Keratinocyte (primary cell): Measurements from ENCODE around the gene FAM3B. TPM values are rescaled to one million over a fixed set of nuclear protein-coding genes. Genes with fewer than 3 reads are reported as not detected.
A peak's percentile ranks its signal among the peaks of the same experiment; 100 is the strongest.

Experiments used
- DNase-seq: peaks from one replicate; pipeline ENCODE4 v3.0.0-alpha.2; 2011; ENCODE audit warnings: low read depth, missing footprints, low spot score
- FAIRE-seq: peaks from 2 replicates; lab custom pipeline; 2011; peaks lifted over from hg19 to GRCh38; lab: Jason Lieb, UNC
- H2AFZ ChIP-seq: 2 replicates; pipeline ENCODE4 v1.6.0; 2012; ENCODE audit warnings: low read length, control low read depth, inconsistent platforms; ENCODE audit not compliant: control insufficient read depth
- H3K27ac ChIP-seq: 2 replicates; pipeline ENCODE4 v1.5.1; 2011; ENCODE audit warnings: low read length; ENCODE audit not compliant: control insufficient read depth, insufficient read depth
- H3K27me3 ChIP-seq: 3 replicates; pipeline ENCODE4 v1.6.0; 2011; ENCODE audit warnings: low read length; ENCODE audit not compliant: control insufficient read depth, insufficient read depth; ENCODE audit errors: extremely low read depth
- H3K36me3 ChIP-seq, 2 experiments: 2 replicates in 1 of 2; 3 replicates in 1 of 2; pipeline ENCODE4 v1.5.1; 2011; ENCODE audit warnings: low read length in 2 of 2, mild to moderate bottlenecking in 1 of 2; ENCODE audit not compliant: control insufficient read depth in 2 of 2, insufficient read depth in 2 of 2; ENCODE audit errors: extremely low read depth in 1 of 2
- H3K4me1 ChIP-seq: 3 replicates; pipeline ENCODE4 v1.5.1; 2011; ENCODE audit warnings: low read length; ENCODE audit not compliant: control insufficient read depth, insufficient read depth; ENCODE audit errors: extremely low read depth
- H3K4me2 ChIP-seq: 3 replicates; pipeline ENCODE4 v1.6.0; 2011; ENCODE audit warnings: low read depth, low read length; ENCODE audit not compliant: control insufficient read depth, insufficient read depth; ENCODE audit errors: extremely low read depth
- H3K4me3 ChIP-seq, 3 experiments: fragments of 200-600 bp in 1 of 3; sonication (generic) in 1 of 3; 2 replicates in 2 of 3; 3 replicates in 1 of 3; pipeline ENCODE4 v1.5.1; 2011 to 2016; ENCODE audit warnings: low read length in 3 of 3, mild to moderate bottlenecking in 3 of 3, control low read depth in 2 of 3, inconsistent platforms in 1 of 3, low read depth in 1 of 3, mixed read lengths in 1 of 3, mixed run types in 1 of 3, moderate library complexity in 1 of 3; ENCODE audit not compliant: control insufficient read depth in 2 of 3, insufficient read depth in 2 of 3; ENCODE audit errors: extremely low read depth in 1 of 3
- H3K79me2 ChIP-seq: 2 replicates; pipeline ENCODE4 v1.6.0; 2012; ENCODE audit warnings: low read length; ENCODE audit not compliant: control insufficient read depth, insufficient read depth
- H3K9ac ChIP-seq: 3 replicates; pipeline ENCODE4 v1.6.0; 2011; ENCODE audit warnings: low read length; ENCODE audit not compliant: control insufficient read depth, insufficient read depth; ENCODE audit errors: extremely low read depth
- H3K9me1 ChIP-seq: 3 replicates; pipeline ENCODE4 v1.6.0; 2011; ENCODE audit warnings: low read length; ENCODE audit not compliant: control insufficient read depth, insufficient read depth; ENCODE audit errors: extremely low read depth
- H3K9me3 ChIP-seq: 2 replicates; pipeline ENCODE4 v1.5.1; 2012; ENCODE audit warnings: low read depth, low read length; ENCODE audit not compliant: control insufficient read depth
- H4K20me1 ChIP-seq: 3 replicates; pipeline ENCODE4 v1.6.0; 2011; ENCODE audit warnings: low read length; ENCODE audit not compliant: control insufficient read depth, insufficient read depth; ENCODE audit errors: extremely low read depth
- EZH2 ChIP-seq: IDR thresholded peaks from one replicate; pipeline ENCODE4 v1.6.1; 2012; ENCODE audit warnings: inconsistent platforms, mild to moderate bottlenecking, low read length, moderate library complexity
- dilution Hi-C: fragments of 300-500 bp; cut with MboI; formaldehyde crosslinking; loops from one replicate; pipeline ENCODE4 v1.7.0; 2020; ENCODE audit warnings: low sequenced_read_pairs; ENCODE audit not compliant: extremely low pct_ligation_motif_present
- polyA plus RNA-seq, 5 experiments: library from polyadenylated mRNA; depleted of rRNA in 3 of 5; stranded (reverse) in 3 of 5; stranded (forward) in 1 of 5; unstranded in 1 of 5; fragments of >200 nt; gene quantifications; 1 replicate in 1 of 5; 2 replicates in 3 of 5; 3 replicates in 1 of 5; pipeline versions ENCODE4 v1.2.1 to v1.2.3, GENCODE V29; 2011 to 2012; ENCODE audit warnings: missing spikeins in 2 of 5, low read depth in 1 of 5, low replicate concordance in 1 of 5
- TF ChIP-seq, protein P1 (sequence below), 3 experiments: IDR thresholded peaks in 1 of 3; conservative IDR thresholded peaks in 1 of 3; optimal IDR thresholded peaks in 1 of 3; 2 replicates in 2 of 3; 3 replicates in 1 of 3; pipeline versions ENCODE3 to v1.5.1; 2011; ENCODE audit warnings: low read length in 3 of 3, mild to moderate bottlenecking in 3 of 3, moderate library complexity in 2 of 3, control low read depth in 1 of 3, inconsistent platforms in 1 of 3; ENCODE audit not compliant: insufficient read depth in 2 of 3; ENCODE audit errors: extremely low read depth in 1 of 3

FAM3B gene
- polyA plus RNA-seq, 1 donor (not counting 4 experiments of a cell fraction or from before 2014, with no cell fraction given), result not detected

DNA sequence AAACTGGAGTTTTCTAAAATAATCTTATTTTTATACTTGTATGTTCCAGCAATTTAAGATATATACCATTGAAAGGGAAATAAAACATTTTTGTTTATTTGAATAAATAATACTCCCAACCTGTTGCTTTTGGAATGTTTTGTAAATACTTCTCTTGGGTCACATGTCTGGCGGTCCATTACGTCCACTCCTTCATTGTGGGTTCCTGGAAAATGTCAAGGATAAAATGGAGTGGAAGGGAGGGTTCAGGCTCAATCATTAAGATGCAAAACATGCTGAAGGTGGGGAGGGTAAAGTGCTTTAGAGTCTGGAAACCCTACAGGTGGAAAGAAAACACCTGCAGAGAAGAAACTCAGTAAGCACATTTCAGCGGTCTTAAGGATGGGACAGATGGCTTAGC, 34.2 kb upstream of the FAM3B start:
- Histone ChIP-seq H3K4me2 (no peak overlapping the region), H2AFZ (no peak overlapping the region), H3K9me1 (no peaks in the 10 kb centered on the region), H3K4me1 (no peaks in the 10 kb centered on the region), H3K27me3 (peaks cover 5% of the 10 kb centered on the region), H3K27ac (no peak overlapping the region), H3K36me3 (no peaks in the 10 kb centered on the region), H3K79me2 (no peaks in the 10 kb centered on the region), H3K9me3 (no peaks in the 10 kb centered on the region), H3K9ac (no peak overlapping the region), H4K20me1 (no peaks in the 10 kb centered on the region), H3K4me3 (no peak overlapping the region)
- TF ChIP-seq, protein P1, sequence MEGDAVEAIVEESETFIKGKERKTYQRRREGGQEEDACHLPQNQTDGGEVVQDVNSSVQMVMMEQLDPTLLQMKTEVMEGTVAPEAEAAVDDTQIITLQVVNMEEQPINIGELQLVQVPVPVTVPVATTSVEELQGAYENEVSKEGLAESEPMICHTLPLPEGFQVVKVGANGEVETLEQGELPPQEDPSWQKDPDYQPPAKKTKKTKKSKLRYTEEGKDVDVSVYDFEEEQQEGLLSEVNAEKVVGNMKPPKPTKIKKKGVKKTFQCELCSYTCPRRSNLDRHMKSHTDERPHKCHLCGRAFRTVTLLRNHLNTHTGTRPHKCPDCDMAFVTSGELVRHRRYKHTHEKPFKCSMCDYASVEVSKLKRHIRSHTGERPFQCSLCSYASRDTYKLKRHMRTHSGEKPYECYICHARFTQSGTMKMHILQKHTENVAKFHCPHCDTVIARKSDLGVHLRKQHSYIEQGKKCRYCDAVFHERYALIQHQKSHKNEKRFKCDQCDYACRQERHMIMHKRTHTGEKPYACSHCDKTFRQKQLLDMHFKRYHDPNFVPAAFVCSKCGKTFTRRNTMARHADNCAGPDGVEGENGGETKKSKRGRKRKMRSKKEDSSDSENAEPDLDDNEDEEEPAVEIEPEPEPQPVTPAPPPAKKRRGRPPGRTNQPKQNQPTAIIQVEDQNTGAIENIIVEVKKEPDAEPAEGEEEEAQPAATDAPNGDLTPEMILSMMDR (optimal IDR thresholded peaks at IDR 0.05 in 1 of 3, IDR thresholded peaks at IDR 0.05 in 1 of 3, conservative IDR thresholded peaks at IDR 0.05 in 1 of 3; ENCODE audit: extremely low read depth in 1 of 3, insufficient read depth in 2 of 3, low read length in 3 of 3), result no peak
- TF ChIP-seq EZH2, result no peak
- dilution Hi-C loops, result no loop called here
- FAIRE-seq (no peak), DNase-seq (no peak)

DNA sequence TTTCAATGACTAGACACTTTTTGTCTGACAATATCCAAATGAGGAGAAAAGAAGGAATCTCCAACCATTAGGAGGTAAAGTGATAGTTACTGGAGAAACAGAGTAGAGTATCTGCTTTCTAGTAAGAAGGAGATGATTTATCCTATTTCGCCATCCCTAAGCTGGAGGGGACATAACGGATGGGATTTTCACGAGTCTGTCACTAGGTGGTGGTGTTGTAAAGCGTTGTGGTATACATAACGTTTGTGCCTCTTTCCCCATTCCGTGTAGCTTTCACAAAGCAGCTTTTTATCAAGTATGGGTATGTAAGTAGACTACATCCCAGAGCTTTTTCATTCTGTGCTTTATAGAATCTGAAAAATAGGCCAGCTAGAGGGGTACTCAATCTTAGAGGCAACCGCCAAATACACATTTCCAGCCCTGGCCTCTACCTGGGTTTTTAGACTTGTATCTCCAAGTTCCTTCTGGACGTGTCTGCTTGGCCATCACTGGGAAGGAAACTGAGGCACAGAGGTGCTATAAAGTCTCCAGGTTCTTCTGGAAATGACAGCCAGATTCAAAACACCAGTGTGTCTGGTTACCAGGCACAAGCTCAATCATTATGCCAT, 33.3 kb upstream of the FAM3B start:
- H3K4me3 ChIP-seq, result no peak overlapping the region
- TF ChIP-seq EZH2, result no peak
- TF ChIP-seq, protein P1 (optimal IDR thresholded peaks at IDR 0.05 in 1 of 3, IDR thresholded peaks at IDR 0.05 in 1 of 3, conservative IDR thresholded peaks at IDR 0.05 in 1 of 3; ENCODE audit: extremely low read depth in 1 of 3, insufficient read depth in 2 of 3, low read length in 3 of 3), result peak; percentile 75 to 95 (median 93)
- no peaks in the 10 kb centered on the region for H3K36me3 ChIP-seq
- no peak overlapping the region for H3K27ac ChIP-seq
- H3K27me3 ChIP-seq, result peaks cover 5% of the 10 kb centered on the region
- H3K4me2 ChIP-seq, result no peak overlapping the region
- no peaks in the 10 kb centered on the region for H3K4me1 ChIP-seq
- dilution Hi-C loops, result no loop called here
- no peaks in the 10 kb centered on the region for H3K9me3 ChIP-seq
- no peak overlapping the region for H3K9ac ChIP-seq
- H3K9me1 ChIP-seq, result no peaks in the 10 kb centered on the region
- peak; percentile 9 for DNase-seq
- no peaks in the 10 kb centered on the region for H4K20me1 ChIP-seq
- peak; percentile 92 for FAIRE-seq
- H2AFZ ChIP-seq, result no peak overlapping the region
- no peaks in the 10 kb centered on the region for H3K79me2 ChIP-seq
